ENCODE results near the gene AP4S1. TPM values are rescaled to one million over a fixed set of nuclear protein-coding genes. Genes with fewer than 3 reads are reported as not detected.

AP4S1 gene
- total RNA-seq, 1 donor from 2014 or later = 5.3 TPM

GRCh38 chr14:30983858-30984257, 41.6 kb upstream of the AP4S1 start:
- TF ChIP-seq CTCF (IDR thresholded peaks at IDR 0.05) = no peak
- Mint-ChIP-seq H3K4me3 (ENCODE audit: unreplicated experiment) (no peak overlapping the region), H3K27ac (ENCODE audit: unreplicated experiment) (no peak overlapping the region), H3K36me3 (ENCODE audit: low read depth) (no peaks in the 10 kb centered on the region), H3K9me3 (ENCODE audit: low read depth) (no peaks in the 10 kb centered on the region), H3K27me3 (ENCODE audit: low read depth) (no peaks in the 10 kb centered on the region), H3K4me1 (ENCODE audit: low read depth) (peaks cover 44% of the 10 kb centered on the region)
- no peak for DNase-seq (ENCODE audit: low spot score)

- no peaks in the 10 kb centered on the region for H3K27me3 Mint-ChIP-seq (ENCODE audit: low read depth)
- no peaks in the 10 kb centered on the region for H3K9me3 Mint-ChIP-seq (ENCODE audit: low read depth)
- H3K27ac Mint-ChIP-seq (ENCODE audit: unreplicated experiment) = peak overlapping the region; percentile 66
- peaks cover 45% of the 10 kb centered on the region for H3K4me1 Mint-ChIP-seq (ENCODE audit: low read depth)
- no peak overlapping the region for H3K4me3 Mint-ChIP-seq (ENCODE audit: unreplicated experiment)
- DNase-seq (ENCODE audit: low spot score) = no peak
- no peaks in the 10 kb centered on the region for H3K36me3 Mint-ChIP-seq (ENCODE audit: low read depth)
- no peak for TF ChIP-seq CTCF (IDR thresholded peaks at IDR 0.05)
These were observed 39.7 kb upstream of the AP4S1 start for GRCh38 chr14:30985796-30986195.

- TF ChIP-seq CTCF (IDR thresholded peaks at IDR 0.05) = no peak
- DNase-seq (ENCODE audit: low spot score) = no peak
- Mint-ChIP-seq H3K4me1 (ENCODE audit: low read depth) (peaks cover 49% of the 10 kb centered on the region), H3K9me3 (ENCODE audit: low read depth) (no peaks in the 10 kb centered on the region), H3K27me3 (ENCODE audit: low read depth) (no peaks in the 10 kb centered on the region), H3K4me3 (ENCODE audit: unreplicated experiment) (no peak overlapping the region), H3K36me3 (ENCODE audit: low read depth) (no peaks in the 10 kb centered on the region), H3K27ac (ENCODE audit: unreplicated experiment) (peak overlapping the region; percentile 37)
These were observed 36.9 kb upstream of the AP4S1 start for GRCh38 chr14:30988509-30988908.

- Mint-ChIP-seq H3K4me3 (ENCODE audit: unreplicated experiment) (no peak overlapping the region), H3K36me3 (ENCODE audit: low read depth) (no peaks in the 10 kb centered on the region), H3K27ac (ENCODE audit: unreplicated experiment) (no peak overlapping the region), H3K27me3 (ENCODE audit: low read depth) (no peaks in the 10 kb centered on the region), H3K9me3 (ENCODE audit: low read depth) (no peaks in the 10 kb centered on the region), H3K4me1 (ENCODE audit: low read depth) (peaks cover 54% of the 10 kb centered on the region)
- no peak for DNase-seq (ENCODE audit: low spot score)
- TF ChIP-seq CTCF (IDR thresholded peaks at IDR 0.05) = no peak
These were observed 34.7 kb upstream of the AP4S1 start for GRCh38 chr14:30990770-30991169.

GRCh38 chr14:30991408-30991807, 34.0 kb upstream of the AP4S1 start:
- H3K27me3 Mint-ChIP-seq (ENCODE audit: low read depth) = no peaks in the 10 kb centered on the region
- no peak overlapping the region for H3K4me3 Mint-ChIP-seq (ENCODE audit: unreplicated experiment)
- no peak for DNase-seq (ENCODE audit: low spot score)
- TF ChIP-seq CTCF (IDR thresholded peaks at IDR 0.05) = no peak
- no peaks in the 10 kb centered on the region for H3K36me3 Mint-ChIP-seq (ENCODE audit: low read depth)
- peak overlapping the region; percentile 80 for H3K27ac Mint-ChIP-seq (ENCODE audit: unreplicated experiment)
- H3K4me1 Mint-ChIP-seq (ENCODE audit: low read depth) = peaks cover 52% of the 10 kb centered on the region
- H3K9me3 Mint-ChIP-seq (ENCODE audit: low read depth) = no peaks in the 10 kb centered on the region

All from chondrocyte (in vitro differentiated cells).